Glutamatergic neuron (in vitro differentiated cells): ENCODE data around the gene MAPK8IP2. TPM values are rescaled to one million over a fixed set of nuclear protein-coding genes. Genes with fewer than 3 reads are reported as not detected.

Source experiments
- DNase-seq: peaks from one replicate; pipeline ENCODE4 v3.0.0; 2022
- H3K27ac Mint-ChIP-seq: one replicate; pipeline ENCODE4 v1.8.0; 2020; ENCODE audit warnings: mild to moderate bottlenecking, mixed read lengths, inconsistent platforms; ENCODE audit not compliant: unreplicated experiment
- H3K27me3 Mint-ChIP-seq: one replicate; pipeline ENCODE4 v1.8.0; 2020; ENCODE audit warnings: mild to moderate bottlenecking, moderate library complexity, mixed read lengths, inconsistent platforms; ENCODE audit not compliant: unreplicated experiment
- H3K36me3 Mint-ChIP-seq: one replicate; pipeline ENCODE4 v1.8.0; 2020; ENCODE audit warnings: mild to moderate bottlenecking, mixed read lengths, inconsistent platforms; ENCODE audit not compliant: unreplicated experiment
- H3K4me1 Mint-ChIP-seq: one replicate; pipeline ENCODE4 v1.8.0; 2020; ENCODE audit warnings: mild to moderate bottlenecking, low read depth, mixed read lengths, inconsistent platforms; ENCODE audit not compliant: unreplicated experiment
- H3K4me3 Mint-ChIP-seq: one replicate; pipeline ENCODE4 v1.8.0; 2020; ENCODE audit warnings: mild to moderate bottlenecking, mixed read lengths, inconsistent platforms; ENCODE audit not compliant: unreplicated experiment
- H3K9me3 Mint-ChIP-seq: one replicate; pipeline ENCODE4 v1.8.0; 2020; ENCODE audit warnings: mild to moderate bottlenecking, moderate library complexity, mixed read lengths, inconsistent platforms; ENCODE audit not compliant: unreplicated experiment
- CTCF ChIP-seq: fragments of 200-600 bp; sonication (generic); IDR thresholded peaks from one replicate; pipeline ENCODE4 v1.5.0; 2021; ENCODE audit not compliant: partially characterized antibody, unreplicated experiment
- total RNA-seq: library from RNA; stranded (reverse); fragmentation: NEBNext Ultra II Directional; extraction: Animal tissue kit (Norgen Biotek cat#: 25700); gene quantifications from one replicate; pipeline ENCODE4 v1.2.1, GENCODE V29; 2021; ENCODE audit not compliant: unreplicated experiment

The MAPK8IP2 gene
- total RNA-seq, 1 donor from 2014 or later, result 143 TPM

- Mint-ChIP-seq H3K4me3 (peak overlapping the region; percentile 28), H3K27me3 (peaks cover 11% of the 10 kb centered on the region), H3K9me3 (peaks cover 12% of the 10 kb centered on the region)
These were observed 3.5 kb upstream of the MAPK8IP2 start for GRCh38 chr22:50597097-50597496.

DNA sequence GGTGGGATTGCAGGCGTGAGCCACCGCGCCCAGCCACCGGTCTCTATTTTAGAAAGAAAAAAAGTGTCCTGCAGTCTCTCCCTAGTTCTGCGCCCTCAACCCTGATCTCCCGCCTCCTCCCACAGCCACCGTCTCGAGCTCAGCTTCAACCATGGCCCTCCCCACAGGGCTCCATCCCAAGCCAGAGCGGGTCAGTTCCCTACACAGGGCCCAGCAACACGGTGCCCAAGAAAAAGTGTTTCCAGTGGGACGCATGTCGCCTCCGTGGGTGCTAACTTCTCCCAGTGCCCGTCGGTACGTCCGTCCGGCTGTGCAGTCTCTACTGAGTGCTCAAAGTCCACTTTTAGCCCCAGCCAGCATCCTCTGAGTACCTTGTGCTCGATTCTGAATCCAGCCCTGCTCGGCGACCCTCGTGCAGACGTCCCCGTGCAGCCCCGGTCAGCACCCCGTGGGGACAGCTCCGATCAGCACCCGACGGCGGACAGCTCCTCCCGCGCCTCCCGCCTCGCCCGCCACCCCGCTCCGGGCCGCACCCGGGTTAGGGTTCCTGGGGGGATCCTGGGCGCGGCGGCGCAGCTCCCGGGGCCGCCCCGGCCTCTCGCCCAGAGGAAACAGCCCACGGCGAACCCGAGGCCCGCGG lies 657 bp upstream of the MAPK8IP2 start:
- Mint-ChIP-seq H3K9me3 (peaks cover 15% of the 10 kb centered on the region), H3K27me3 (peaks cover 19% of the 10 kb centered on the region), H3K27ac (peak overlapping the region; percentile 80), H3K4me1 (peaks cover 17% of the 10 kb centered on the region), H3K36me3 (peaks cover 20% of the 10 kb centered on the region), H3K4me3 (peak overlapping the region; percentile 94)
- DNase-seq, result peak; percentile 47
- TF ChIP-seq CTCF, result no peak

More at GRCh38 chr22:50597097-50597496, 3.5 kb upstream of the MAPK8IP2 start:
- DNase-seq, result no peak
- no peak for TF ChIP-seq CTCF
- H3K27ac Mint-ChIP-seq, result no peak overlapping the region
- H3K36me3 Mint-ChIP-seq, result peaks cover 20% of the 10 kb centered on the region
- H3K4me1 Mint-ChIP-seq, result peaks cover 9% of the 10 kb centered on the region

GRCh38 chr22:50600967-50601668 lies 525 bp downstream of the MAPK8IP2 start:
- peaks cover 17% of the 10 kb centered on the region for H3K4me1 Mint-ChIP-seq
- peak overlapping the region; percentile 93 for H3K4me3 Mint-ChIP-seq
- TF ChIP-seq CTCF, result no peak
- H3K27me3 Mint-ChIP-seq, result peaks cover 19% of the 10 kb centered on the region
- peak overlapping the region; percentile 60 for H3K27ac Mint-ChIP-seq
- H3K9me3 Mint-ChIP-seq, result peaks cover 15% of the 10 kb centered on the region
- DNase-seq, result peak; percentile 67
- peaks cover 20% of the 10 kb centered on the region for H3K36me3 Mint-ChIP-seq

- no peak for DNase-seq
- peak overlapping the region; percentile 60 for H3K27ac Mint-ChIP-seq
- H3K4me1 Mint-ChIP-seq, result peaks cover 17% of the 10 kb centered on the region
- peaks cover 20% of the 10 kb centered on the region for H3K27me3 Mint-ChIP-seq
- no peak for TF ChIP-seq CTCF
- peak overlapping the region; percentile 93 for H3K4me3 Mint-ChIP-seq
- H3K36me3 Mint-ChIP-seq, result peaks cover 17% of the 10 kb centered on the region
- H3K9me3 Mint-ChIP-seq, result peaks cover 15% of the 10 kb centered on the region
These were observed 1.2 kb downstream of the MAPK8IP2 start for GRCh38 chr22:50601669-50602337.
